ENCODE results near the gene DLAT.
A peak's percentile ranks its signal among the peaks of the same experiment; 100 is the strongest.
"Not testable (repeated sequence)": the region's sequence is repeated elsewhere in the genome, so short reads cannot be mapped to it uniquely, and the experiment has no call there.

The DLAT gene

DNA sequence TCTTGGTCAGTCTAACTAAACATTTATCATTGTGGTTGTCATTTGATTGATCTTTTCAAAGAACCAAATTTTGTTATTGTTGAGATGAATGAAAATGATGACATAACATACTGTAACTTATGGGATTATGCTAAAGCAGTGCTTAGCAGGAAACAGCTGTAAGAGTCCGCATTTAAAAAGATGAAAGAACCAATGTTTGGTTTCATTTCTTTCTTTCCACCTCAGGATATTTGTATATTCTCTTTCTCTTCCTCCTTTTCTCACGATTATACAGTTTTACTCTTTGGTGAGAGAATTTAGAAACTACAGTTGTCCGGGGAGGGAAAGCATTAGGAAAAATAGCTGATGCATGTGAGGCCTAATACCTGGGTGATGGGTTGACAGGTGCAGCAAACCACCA is 25.5 kb downstream of the DLAT start:
- no peak for FAIRE-seq

DNA sequence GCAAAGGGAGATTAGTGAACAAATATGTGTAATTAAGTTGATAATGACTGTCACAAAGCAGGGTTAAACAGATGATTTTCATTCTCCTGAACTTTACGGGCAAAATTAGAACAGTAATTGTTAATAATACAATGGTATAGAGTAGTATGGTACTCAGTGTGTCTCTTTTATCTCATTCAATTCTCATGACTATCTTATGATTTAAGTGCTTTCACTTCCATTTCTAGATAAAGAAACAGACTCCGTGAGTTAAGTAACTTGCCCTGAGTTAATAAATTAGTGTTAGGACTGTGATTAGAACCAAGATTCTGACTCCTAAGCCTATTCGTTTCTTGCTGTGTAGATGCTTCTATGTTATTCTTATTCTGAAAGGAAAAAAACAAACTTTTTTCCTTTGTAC is 26.6 kb downstream of the DLAT start:
- FAIRE-seq, result no peak

DNA sequence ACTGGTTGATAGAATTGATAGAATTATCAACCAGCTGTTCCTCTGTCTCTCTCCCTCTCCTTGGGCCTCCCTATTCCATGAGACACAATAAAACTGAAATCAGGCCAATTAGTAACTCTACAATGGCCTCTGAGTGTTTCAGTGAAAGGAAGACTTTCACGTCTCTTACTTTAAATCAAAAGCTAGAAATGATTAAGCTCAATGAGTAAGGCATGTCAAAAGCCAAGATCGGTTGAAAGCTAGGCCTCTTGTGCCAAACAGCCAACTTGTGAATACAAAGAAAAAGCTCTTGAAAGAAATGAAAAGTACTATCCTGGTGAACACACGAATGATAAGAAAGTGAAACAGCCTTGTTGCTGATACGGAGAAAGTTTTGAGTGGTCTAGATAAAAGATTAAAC is 32.0 kb downstream of the DLAT start:
- no peak for FAIRE-seq

DNA sequence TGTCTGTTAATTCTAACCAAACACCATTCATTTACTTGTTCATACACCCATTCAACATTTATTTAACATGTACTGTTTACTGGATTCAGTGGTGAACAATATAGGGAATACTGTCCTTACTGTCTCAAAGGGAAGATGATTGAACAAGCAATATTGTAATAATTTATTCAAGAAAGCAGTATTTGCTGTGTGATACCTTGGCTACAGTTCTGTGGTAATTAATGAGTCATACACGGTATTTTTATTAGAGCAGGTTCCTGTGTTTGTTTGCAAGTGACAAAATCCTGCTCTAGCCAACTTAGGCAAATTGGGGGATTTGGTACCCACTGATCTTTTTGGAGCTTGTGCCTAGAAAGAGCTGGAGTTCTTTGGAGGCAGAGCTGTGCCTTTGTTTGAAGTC is 32.9 kb downstream of the DLAT start:
- FAIRE-seq, result peak; percentile 91

- FAIRE-seq, result no peak
Observed at GRCh38 chr11:112062923-112063322, 37.7 kb downstream of the DLAT start.

DNA sequence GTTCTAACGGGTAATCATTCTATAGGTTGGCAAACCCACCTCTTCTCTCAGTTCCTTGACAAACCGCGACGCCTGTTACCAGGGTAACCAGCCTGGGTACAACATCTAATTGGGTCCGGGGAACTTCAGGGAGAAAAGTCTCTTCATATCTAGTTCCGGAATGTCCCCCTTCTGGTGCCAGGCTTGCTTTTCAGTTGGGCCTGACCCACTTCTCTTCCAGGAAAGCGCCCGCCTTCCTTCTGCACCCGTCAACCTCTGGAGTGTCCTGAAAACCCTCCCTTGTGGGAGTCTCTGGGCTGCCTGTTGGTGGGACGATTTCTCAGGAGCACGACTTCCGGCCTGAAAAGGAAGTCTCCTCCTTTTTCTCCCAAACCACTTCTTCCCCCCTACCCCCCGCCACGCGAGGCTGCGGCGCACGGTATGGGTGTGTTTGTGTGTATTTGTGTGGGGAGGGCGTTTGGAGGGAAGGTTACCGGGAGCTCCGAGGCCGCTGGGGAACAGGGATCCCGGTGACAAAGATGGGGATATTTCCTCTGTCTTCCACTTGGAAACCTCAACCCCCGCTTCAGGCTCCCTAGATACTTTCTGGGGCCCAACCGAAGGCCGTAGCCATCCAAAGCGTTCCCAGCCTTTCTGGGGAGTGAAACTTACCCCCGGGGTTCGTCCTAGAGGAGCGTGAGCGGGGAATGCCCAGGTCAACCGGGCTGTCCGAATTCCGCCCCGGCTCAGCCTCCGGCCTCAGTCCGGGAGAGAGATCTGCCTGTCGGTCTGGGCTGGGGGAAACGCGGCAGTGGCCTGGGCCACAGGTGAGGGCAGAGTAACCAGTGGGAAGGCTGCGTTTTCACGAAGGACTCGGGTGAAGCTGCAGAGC is 49.0 kb downstream of the DLAT start, which contains the start of the genes NKAPD1 and PIH1D2:
TSS of gene NKAPD1 (plus strand) at position 359 of the 871 bp plus-strand sequence. CDS start 1,276 bp downstream, outside the sequence.
TSS of gene PIH1D2 (minus strand) at position 77 of the 871 bp plus-strand sequence. CDS start 843 bp downstream, outside the sequence.
- FAIRE-seq, result peak; percentile 74

DNA sequence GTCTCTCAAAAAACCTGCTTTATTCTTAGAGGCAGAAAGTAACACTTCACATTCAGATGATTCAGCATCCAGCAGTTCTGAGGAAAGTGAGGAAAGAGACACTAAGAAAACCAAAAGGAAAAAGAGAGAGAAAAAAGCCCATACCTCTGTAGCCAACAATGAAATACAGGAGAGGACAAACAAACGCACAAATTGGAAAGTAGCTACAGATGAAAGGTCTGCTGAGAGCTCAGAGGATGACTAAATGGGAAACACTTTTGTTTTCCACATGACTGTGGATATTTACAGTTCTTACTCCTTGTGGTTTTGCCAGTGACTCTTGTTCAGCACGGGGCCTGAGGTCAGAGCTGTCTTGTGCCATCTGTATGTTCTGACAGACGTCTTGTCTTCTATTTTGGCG is 57.5 kb downstream of the DLAT start:
- no peak for FAIRE-seq

DNA sequence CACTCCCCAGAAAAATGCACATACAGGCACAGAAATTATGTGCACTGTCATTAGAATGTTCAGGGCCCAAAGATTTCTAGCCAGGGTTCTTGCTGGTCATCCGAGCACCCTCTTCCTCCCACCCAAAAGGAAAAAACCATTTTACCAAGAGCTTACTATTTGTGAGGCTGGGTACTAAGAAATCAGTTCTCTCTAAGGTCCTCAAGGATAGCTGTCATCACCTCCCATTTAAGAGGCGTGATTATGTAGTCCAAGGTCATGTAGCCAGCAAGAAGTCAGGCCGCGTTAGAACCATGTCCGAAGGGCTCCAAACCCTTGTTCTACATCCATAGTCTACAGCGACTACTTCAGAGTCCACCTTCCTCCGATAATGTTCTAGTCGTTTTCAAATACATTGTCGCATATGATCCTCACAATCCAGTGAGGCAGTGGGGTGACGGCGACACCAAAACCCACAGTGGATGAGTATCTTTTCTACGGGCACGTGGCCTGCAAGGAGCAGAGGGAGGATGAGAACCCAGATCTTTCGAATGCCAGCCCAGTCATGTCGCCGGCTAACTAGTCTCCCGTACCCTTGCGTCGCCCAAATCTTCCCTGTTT is 60.7 kb downstream of the DLAT start:
- no peak for FAIRE-seq

- FAIRE-seq, result no peak
Observed at GRCh38 chr11:112086422-112087191, 61.4 kb downstream of the DLAT start, which contains the start of the genes SDHD and TIMM8B. Gene SDHD (plus strand): TSS chr11:112086873. CDS start chr11:112086908, 35 bp downstream. Gene TIMM8B (minus strand): TSS chr11:112086756. CDS start chr11:112086723, 33 bp downstream.

DNA sequence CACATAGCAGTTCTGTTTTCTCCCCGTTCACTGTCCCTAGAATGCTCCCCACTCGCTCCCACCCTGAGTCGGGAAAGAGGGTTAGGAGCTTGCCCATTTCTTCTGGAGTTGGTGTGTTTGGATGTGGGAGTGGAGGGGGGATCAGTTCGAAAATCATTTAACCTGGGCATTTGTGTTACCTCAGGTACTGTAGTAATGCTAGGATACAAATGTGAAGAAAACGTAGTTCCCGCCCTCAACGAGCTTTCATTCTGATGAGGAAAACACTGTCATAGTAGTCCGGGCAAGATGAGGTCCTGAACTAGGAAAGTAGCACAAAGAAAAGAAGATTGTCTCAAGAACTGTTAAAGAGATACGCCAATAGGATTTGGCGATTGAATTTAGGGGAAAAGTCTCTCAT is 62.0 kb downstream of the DLAT start:
- no peak for FAIRE-seq

DNA sequence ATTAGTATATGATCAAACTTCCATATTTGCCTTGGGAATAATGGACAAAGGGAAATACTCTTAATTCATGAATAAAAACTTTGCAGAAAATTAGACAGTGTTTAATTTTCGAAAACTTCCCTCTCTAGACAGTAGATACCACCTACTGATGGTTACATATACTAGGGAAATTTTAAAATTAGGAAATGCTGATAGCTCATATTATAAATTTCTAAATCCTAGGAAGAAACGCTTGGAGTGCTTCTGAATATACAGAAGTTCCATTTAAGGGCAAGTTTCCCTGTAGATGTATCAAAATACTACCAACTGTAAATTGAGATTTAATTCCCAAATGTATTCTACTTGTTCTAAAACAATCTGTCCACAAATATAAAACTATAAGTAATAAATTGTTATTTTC is 70.1 kb downstream of the DLAT start:
- not testable (repeated sequence) for FAIRE-seq

DNA sequence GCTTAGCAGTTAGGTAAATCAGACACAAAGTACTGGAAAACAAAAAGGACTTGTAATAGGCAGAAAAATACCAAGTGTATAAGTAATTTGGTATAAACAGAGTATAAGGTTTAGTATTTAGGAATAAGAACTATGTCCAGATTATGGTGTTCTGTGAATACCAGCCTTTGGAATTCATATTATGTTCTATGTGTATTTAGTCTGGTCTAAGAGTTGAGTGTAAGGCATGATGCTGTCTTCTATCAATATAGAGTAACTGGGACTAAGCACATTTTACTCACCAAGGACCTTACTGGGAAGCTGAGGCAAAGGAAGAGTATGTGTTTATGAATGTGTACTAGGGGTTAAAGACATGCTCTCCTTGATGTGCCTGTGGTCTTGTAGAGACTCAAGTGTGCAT is 71.0 kb downstream of the DLAT start:
- no peak for FAIRE-seq

DNA sequence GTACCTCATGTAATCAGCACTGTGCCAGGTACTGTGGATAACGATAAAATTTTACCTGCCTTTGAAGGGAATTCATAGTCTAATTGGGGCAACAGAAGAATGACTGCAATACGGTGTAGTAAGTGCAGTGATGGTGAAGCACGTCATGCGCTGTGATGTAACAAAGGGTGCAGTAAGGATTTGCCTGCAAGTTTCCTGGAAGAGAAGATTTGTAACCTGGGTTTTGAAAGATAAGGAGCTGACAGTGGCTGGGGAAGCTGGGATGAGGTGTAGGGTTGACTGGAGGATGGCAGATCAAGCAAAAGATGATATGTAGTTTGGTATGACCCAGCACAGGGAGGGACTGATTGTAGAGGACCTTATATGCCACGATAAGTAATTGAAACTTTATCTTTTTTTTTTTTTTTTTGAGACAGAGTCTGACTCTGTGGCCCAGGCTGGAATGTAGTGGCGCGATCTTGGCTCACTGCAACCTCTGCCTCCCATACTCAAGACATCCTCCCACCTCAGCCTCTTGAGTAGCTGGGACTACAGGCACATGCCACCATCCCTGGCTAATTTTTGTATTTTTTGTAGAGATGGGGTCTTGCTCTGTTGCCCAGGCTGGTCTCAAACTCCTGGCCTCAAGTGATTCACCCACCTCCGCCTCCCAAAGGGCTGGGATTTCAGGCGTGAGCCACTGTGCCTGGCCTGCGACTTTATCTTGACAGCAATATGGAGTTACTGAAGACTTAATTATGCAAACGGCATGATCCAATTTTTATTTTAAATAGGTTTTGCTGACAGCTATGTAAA is 72.7 kb downstream of the DLAT start:
- no peak for FAIRE-seq

DNA sequence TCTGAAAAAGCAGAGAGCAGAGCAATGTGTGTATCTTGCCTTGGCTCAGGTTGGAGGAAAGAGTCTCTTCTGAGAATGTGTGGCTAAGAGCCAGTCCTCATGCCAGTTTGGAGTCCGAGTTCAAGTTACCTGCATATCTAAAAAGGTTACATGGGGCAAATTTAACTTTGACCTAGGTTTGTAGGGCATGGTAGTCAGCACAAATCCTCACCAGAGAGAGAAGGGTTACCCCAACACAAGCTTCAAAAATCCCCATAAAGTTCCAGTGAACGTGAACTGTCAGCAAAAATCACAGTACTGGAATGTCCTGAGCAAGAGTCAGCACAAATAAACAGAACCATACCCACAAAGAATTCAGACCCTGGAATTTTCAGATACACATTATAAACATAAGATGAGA is 75.3 kb downstream of the DLAT start:
- no peak for FAIRE-seq

- no peak for FAIRE-seq
Observed at GRCh38 chr11:112103446-112103845, 78.2 kb downstream of the DLAT start.

DNA sequence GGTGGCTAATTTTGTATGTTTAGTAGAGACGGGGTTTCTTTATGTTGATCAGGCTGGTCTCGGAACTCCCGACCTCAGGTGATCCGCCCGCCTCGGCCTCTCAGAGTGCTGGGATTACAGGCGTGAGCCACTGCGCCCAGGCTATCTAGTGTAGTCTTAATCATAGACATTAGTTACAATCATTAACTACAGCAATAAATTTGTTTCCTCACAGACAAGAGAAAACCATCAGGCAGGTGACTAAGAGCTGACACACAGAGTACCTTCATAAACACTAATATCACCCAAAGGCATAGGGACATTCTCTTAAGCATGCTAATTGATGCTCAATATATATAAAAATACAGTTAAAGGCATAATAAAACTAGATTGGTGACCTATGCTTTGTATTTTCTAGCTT is 80.9 kb downstream of the DLAT start:
- no peak for FAIRE-seq
